ENCODE results near the gene RUSF1.

DNA sequence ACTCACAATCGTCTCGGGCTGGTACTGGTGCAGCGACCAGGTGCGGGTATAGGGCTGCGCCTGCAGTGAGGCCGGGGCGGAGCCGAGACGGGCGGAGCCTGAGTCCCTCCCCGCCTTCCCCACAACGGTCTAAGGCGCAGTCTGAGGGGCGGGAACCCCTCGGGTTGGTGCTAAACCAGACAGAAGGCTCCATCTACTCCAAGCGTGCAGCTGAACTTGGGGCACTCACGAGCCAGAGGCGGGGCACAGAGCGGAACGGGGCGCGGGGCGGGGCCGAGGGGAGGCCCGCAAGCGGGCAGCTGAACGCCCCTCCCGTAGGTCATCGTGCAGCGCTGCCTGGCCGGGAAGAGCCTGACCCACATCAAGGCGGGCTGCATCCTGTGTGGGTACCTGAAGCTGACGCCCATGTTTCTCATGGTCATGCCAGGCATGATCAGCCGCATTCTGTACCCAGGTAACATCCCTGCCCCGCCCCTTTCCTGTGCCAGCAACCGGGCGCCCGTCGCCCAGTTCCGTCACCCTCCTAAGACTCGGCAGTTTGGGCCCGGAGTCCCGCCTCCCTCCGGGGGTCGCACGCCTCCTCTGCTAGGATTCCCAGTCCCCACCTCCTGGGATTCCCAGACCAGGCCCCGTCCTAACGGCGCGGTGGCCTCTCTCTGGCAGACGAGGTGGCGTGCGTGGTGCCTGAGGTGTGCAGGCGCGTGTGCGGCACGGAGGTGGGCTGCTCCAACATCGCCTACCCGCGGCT, 20.3 kb downstream of the RUSF1 start:
- TF ChIP-seq POLR2AphosphoS5 (IDR thresholded peaks at IDR 0.05; ENCODE audit: low read depth, low read length) = peak; percentile 58; the same call in 1 of the 2 replicates
- TF ChIP-seq, protein P1, sequence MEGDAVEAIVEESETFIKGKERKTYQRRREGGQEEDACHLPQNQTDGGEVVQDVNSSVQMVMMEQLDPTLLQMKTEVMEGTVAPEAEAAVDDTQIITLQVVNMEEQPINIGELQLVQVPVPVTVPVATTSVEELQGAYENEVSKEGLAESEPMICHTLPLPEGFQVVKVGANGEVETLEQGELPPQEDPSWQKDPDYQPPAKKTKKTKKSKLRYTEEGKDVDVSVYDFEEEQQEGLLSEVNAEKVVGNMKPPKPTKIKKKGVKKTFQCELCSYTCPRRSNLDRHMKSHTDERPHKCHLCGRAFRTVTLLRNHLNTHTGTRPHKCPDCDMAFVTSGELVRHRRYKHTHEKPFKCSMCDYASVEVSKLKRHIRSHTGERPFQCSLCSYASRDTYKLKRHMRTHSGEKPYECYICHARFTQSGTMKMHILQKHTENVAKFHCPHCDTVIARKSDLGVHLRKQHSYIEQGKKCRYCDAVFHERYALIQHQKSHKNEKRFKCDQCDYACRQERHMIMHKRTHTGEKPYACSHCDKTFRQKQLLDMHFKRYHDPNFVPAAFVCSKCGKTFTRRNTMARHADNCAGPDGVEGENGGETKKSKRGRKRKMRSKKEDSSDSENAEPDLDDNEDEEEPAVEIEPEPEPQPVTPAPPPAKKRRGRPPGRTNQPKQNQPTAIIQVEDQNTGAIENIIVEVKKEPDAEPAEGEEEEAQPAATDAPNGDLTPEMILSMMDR (IDR thresholded peaks at IDR 0.05 in 2 of 3, conservative IDR thresholded peaks at IDR 0.05 in 1 of 3; ENCODE audit: borderline replicate concordance in 1 of 3, insufficient read depth in 1 of 3, low read depth in 2 of 3, low read length in 2 of 3) = no peak

All from HCT116 (cell line).